ENCODE data around the gene OR51B5. TPM values are rescaled to one million over a fixed set of nuclear protein-coding genes. Genes with fewer than 3 reads are reported as not detected.
"Not testable (repeated sequence)": the region's sequence is repeated elsewhere in the genome, so short reads cannot be mapped to it uniquely, and the experiment has no call there.

Gene OR51B5
- total and polyA plus RNA-seq, 2 experiments from 2014 or later: 1.1 to 3.6 TPM

GRCh38 chr11:5364214-5364613 is 20.9 kb upstream of the OR51B5 start:
- TF ChIP-seq, protein P1, sequence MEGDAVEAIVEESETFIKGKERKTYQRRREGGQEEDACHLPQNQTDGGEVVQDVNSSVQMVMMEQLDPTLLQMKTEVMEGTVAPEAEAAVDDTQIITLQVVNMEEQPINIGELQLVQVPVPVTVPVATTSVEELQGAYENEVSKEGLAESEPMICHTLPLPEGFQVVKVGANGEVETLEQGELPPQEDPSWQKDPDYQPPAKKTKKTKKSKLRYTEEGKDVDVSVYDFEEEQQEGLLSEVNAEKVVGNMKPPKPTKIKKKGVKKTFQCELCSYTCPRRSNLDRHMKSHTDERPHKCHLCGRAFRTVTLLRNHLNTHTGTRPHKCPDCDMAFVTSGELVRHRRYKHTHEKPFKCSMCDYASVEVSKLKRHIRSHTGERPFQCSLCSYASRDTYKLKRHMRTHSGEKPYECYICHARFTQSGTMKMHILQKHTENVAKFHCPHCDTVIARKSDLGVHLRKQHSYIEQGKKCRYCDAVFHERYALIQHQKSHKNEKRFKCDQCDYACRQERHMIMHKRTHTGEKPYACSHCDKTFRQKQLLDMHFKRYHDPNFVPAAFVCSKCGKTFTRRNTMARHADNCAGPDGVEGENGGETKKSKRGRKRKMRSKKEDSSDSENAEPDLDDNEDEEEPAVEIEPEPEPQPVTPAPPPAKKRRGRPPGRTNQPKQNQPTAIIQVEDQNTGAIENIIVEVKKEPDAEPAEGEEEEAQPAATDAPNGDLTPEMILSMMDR (IDR thresholded peaks at IDR 0.05; ENCODE audit: low read depth, low read length): no peak
- DNase-seq (ENCODE audit: low read depth in 1 of 2, low spot score in 1 of 2): peak in 1 of 2 donors; percentile 49
- Histone ChIP-seq H3K4me3 (no peak overlapping the region), H3K36me3 (no peaks in the 10 kb centered on the region), H3K9me3 (ENCODE audit: low read depth) (no peaks in the 10 kb centered on the region), H3K27ac (no peak overlapping the region), H3K4me1 (ENCODE audit: low read depth) (no peaks in the 10 kb centered on the region), H3K27me3 (no peaks in the 10 kb centered on the region)

DNA sequence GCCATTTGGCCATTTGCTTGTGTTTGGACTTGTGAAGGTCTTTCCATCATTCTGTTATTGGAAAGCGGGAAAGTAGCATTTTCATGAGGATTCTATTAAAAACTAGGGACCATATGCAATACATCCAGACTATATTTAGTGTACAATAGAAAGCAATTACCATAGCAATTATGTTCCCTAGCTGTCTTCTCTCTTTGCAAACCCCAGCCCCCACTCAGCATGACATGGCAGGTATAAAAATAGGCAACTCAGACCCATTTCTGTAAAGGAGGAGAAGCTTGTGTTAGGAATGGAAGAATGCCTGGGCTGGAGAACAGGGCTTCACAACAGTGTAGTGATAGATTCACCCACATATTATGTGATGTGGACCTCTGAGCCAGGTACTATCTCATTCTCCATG is 20.4 kb upstream of the OR51B5 start:
- H3K27ac ChIP-seq: no peak overlapping the region
- TF ChIP-seq, protein P1 (IDR thresholded peaks at IDR 0.05; ENCODE audit: low read depth, low read length): no peak
- H3K36me3 ChIP-seq: no peaks in the 10 kb centered on the region
- no peaks in the 10 kb centered on the region for H3K9me3 ChIP-seq (ENCODE audit: low read depth)
- no peaks in the 10 kb centered on the region for H3K27me3 ChIP-seq
- H3K4me3 ChIP-seq: no peak overlapping the region
- no peak for DNase-seq (ENCODE audit: low read depth in 1 of 2, low spot score in 1 of 2)
- H3K4me1 ChIP-seq (ENCODE audit: low read depth): no peaks in the 10 kb centered on the region

DNA sequence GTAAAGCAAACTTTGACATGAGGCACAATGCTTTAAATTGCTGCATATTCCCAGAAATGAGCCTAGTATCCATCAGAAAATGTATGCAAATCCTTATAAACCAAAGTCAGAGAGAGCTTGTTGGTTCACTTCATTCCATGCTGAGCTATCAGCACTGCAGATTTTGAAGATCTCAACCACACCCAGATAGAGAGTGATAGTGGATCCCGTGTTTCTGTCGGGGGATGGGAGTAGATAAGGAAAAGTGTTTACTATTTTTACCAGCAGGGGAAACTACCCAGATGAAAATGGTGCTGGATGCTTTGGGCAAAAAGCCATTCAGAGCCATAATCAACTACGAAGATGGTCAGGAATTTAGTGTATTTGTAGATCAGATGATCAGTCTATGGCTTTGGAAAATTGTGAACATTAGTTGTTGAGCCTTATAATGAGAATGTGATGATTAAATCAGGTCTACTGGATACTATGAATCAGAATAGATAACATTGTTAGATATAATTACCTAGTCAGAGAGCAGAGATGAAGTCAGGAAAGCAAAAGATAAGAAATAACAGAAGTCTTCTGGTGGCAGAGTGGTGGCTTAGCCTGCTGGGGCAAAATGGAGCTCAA is 18.8 kb upstream of the OR51B5 start:
- DNase-seq (ENCODE audit: low read depth in 1 of 2, low spot score in 1 of 2): no peak
- Histone ChIP-seq H3K4me3 (no peak overlapping the region), H3K36me3 (no peaks in the 10 kb centered on the region), H3K27me3 (no peaks in the 10 kb centered on the region), H3K27ac (no peak overlapping the region), H3K4me1 (ENCODE audit: low read depth) (no peaks in the 10 kb centered on the region), H3K9me3 (ENCODE audit: low read depth) (no peaks in the 10 kb centered on the region)
- TF ChIP-seq, protein P1 (IDR thresholded peaks at IDR 0.05; ENCODE audit: low read depth, low read length): no peak

GRCh38 chr11:5356031-5356430 is 12.7 kb upstream of the OR51B5 start:
- H3K36me3 ChIP-seq; DNase-seq (ENCODE audit: low read depth in 1 of 2, low spot score in 1 of 2); H3K4me1 ChIP-seq (ENCODE audit: low read depth); H3K27me3 ChIP-seq; H3K4me3 ChIP-seq; H3K9me3 ChIP-seq (ENCODE audit: low read depth); H3K27ac ChIP-seq: not testable (repeated sequence)

DNA sequence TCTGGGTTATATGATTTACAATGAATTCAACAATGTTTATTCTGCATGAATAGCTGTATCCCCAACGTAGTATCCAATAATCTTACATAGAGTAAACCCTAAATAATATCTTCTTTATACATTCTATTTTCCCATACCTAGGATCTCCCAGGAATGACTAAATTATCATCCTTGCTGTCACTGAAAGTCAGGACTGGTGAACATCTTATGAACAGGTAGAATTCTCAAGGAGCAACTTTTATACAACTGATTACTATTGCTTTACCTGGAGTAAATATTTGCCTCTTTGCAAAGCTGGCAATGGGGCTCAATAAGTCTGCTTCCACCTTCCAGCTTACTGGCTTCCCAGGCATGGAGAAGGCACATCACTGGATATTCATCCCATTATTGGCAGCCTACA is 7.9 kb upstream of the OR51B5 start, which contains the start of gene OR51B6:
OR51B6 (plus strand) TSS at position 301 of the 400 bp plus-strand sequence; CDS start at position 301, 0 bp downstream.
- Histone ChIP-seq H3K27ac (no peak within 1 kb of the TSS), H3K9me3 (ENCODE audit: low read depth) (no peaks in the 10 kb centered on the region), H3K27me3 (no peaks in the 10 kb centered on the region), H3K36me3 (no peaks in the 10 kb centered on the region), H3K4me1 (ENCODE audit: low read depth) (no peaks in the 10 kb centered on the region), H3K4me3 (no peak within 1 kb of the TSS)
- TF ChIP-seq, protein P1 (IDR thresholded peaks at IDR 0.05; ENCODE audit: low read depth, low read length): no peak
- no peak for DNase-seq (ENCODE audit: low read depth in 1 of 2, low spot score in 1 of 2)

DNA sequence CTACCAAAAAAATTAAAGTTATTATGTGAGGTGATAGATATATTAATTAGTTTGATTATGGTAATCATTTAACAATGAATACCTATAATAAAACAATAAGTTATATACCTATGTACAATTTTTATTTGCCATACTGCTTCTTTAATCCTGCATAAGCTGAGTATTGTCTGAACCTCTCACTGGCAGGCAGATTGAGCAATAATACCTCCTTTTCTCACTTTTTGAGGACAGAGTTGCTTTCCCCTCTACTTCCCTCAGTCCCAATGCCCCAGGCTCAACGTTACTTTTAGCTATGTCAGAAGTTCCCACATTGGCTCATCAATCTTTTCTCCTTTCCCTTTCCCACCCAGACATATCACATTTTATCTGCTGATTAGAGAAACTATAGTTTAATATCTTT is 6.2 kb upstream of the OR51B5 start:
- TF ChIP-seq, protein P1 (IDR thresholded peaks at IDR 0.05; ENCODE audit: low read depth, low read length): no peak
- Histone ChIP-seq H3K27ac (no peak overlapping the region), H3K27me3 (no peaks in the 10 kb centered on the region), H3K9me3 (ENCODE audit: low read depth) (no peaks in the 10 kb centered on the region), H3K4me1 (ENCODE audit: low read depth) (no peaks in the 10 kb centered on the region), H3K36me3 (no peaks in the 10 kb centered on the region), H3K4me3 (no peak overlapping the region)
- DNase-seq (ENCODE audit: low read depth in 1 of 2, low spot score in 1 of 2): no peak

Data from cardiac muscle cell (in vitro differentiated cells and primary cell).